ENCODE data around the gene STIP1. TPM values are rescaled to one million over a fixed set of nuclear protein-coding genes. Genes with fewer than 3 reads are reported as not detected.

Gene STIP1
- total RNA-seq, 3 donors from 2014 or later = 49.4 to 118 (median 80.3) TPM

- Histone ChIP-seq H3K36me3 (ENCODE audit: low read depth) (peaks cover 14% of the 10 kb centered on the region), H3K9me3 (no peaks in the 10 kb centered on the region), H3K4me1 (ENCODE audit: low read depth) (peaks cover 32% of the 10 kb centered on the region), H3K4me3 (no peak overlapping the region)
- intact Hi-C loops (cut with DNase I, micrococcal nuclease) = loop anchor here in 1 of 2 donors (10.0 kb wide), 1 partner anchor 100 kb away; the partner anchor contains the start of genes CATSPERZ and ESRRA
- DNase-seq (peak; percentile 89 to 96 (median 93)), ATAC-seq (peak; percentile 74)
- peak; percentile 59 for TF ChIP-seq CTCF (IDR thresholded peaks at IDR 0.05)
These were observed 18.6 kb downstream of the STIP1 start for GRCh38 chr11:64204464-64204989.

GRCh38 chr11:64206457-64207255 lies 20.7 kb downstream of the STIP1 start, which contains the start of gene FERMT3:
TSS of gene FERMT3 (plus strand) at chr11:64206721. CDS start at chr11:64207365, 644 bp downstream.
- peaks cover 12% of the 10 kb centered on the region for H3K36me3 ChIP-seq (ENCODE audit: low read depth)
- DNase-seq (peak; percentile 90 to 95 (median 92)), ATAC-seq (peak; percentile 85)
- no peaks in the 10 kb centered on the region for H3K9me3 ChIP-seq
- peaks cover 32% of the 10 kb centered on the region for H3K4me1 ChIP-seq (ENCODE audit: low read depth)
- intact Hi-C loops (cut with DNase I, micrococcal nuclease) = loop anchor here (5.0 to 10.0 kb wide), 2 partner anchors 96 to 98 kb away; partner anchors contain the start of genes CATSPERZ (in 2 of the 2) and ESRRA (in 1 of the 2)
- H3K4me3 ChIP-seq = peak within 1 kb of the TSS; percentile 9
- no peak for TF ChIP-seq CTCF (IDR thresholded peaks at IDR 0.05)

- DNase-seq = peak; percentile 73 to 90 (median 75)
These were observed 21.5 kb downstream of the STIP1 start for GRCh38 chr11:64207256-64208085.

GRCh38 chr11:64208086-64208795 lies 22.3 kb downstream of the STIP1 start:
- no peaks in the 10 kb centered on the region for H3K9me3 ChIP-seq
- H3K4me1 ChIP-seq (ENCODE audit: low read depth) = peaks cover 32% of the 10 kb centered on the region
- TF ChIP-seq CTCF (IDR thresholded peaks at IDR 0.05) = no peak
- DNase-seq (no peak), ATAC-seq (no peak)
- no peak overlapping the region for H3K4me3 ChIP-seq
- intact Hi-C loops (cut with DNase I, micrococcal nuclease) = loop anchor here (5.0 to 10.0 kb wide), 2 partner anchors 94 to 97 kb away; partner anchors contain the start of genes CATSPERZ (in 2 of the 2) and ESRRA (in 1 of the 2)
- no peaks in the 10 kb centered on the region for H3K36me3 ChIP-seq (ENCODE audit: low read depth)

More at GRCh38 chr11:64207256-64208085, 21.5 kb downstream of the STIP1 start:
- Histone ChIP-seq H3K4me1 (ENCODE audit: low read depth) (peaks cover 32% of the 10 kb centered on the region), H3K36me3 (ENCODE audit: low read depth) (peaks cover 7% of the 10 kb centered on the region), H3K4me3 (peak overlapping the region; percentile 9), H3K9me3 (no peaks in the 10 kb centered on the region)
- TF ChIP-seq CTCF (IDR thresholded peaks at IDR 0.05) = no peak
- peak; percentile 53 for ATAC-seq
- intact Hi-C loops (cut with DNase I, micrococcal nuclease) = loop anchor here (5.0 to 10.0 kb wide), 2 partner anchors 95 to 97 kb away; partner anchors contain the start of genes CATSPERZ (in 2 of the 2) and ESRRA (in 1 of the 2)

Measured in mucosa of descending colon (tissue), 3 donors.